ENCODE data around the gene CADM1.

CADM1 gene

DNA sequence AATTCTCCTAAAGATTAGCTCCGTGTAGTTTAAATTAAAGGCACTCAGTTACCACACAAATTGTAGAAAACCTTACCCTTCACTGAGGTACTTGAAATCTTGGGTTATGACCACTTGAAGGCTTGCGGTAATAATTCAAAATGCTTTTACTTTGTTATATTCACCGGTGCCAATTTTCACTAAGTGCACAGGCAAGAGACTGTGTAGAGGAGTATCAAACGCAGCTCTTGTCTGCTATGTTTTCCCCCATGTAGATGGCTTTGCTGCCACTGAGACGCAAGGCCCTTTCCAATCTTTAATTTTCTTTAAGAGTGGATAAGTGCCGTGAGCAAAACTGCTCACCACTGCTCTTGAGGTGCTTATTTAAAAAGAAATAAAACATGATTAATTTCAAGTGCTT, 155.8 kb downstream of the CADM1 start:
- Histone ChIP-seq H3K27ac (ENCODE audit: low read length) (no peak overlapping the region), H3K27me3 (replicated peaks; ENCODE audit: insufficient read depth, low read length) (no peaks in the 10 kb centered on the region), H3K4me3 (ENCODE audit: low read length) (no peak overlapping the region), H3K4me2 (ENCODE audit: low read depth, low read length) (no peak overlapping the region), H3F3A (ENCODE audit: insufficient read depth, low read length) (no peaks in the 10 kb centered on the region), H2AFZ (ENCODE audit: low read length) (no peak overlapping the region), H3K79me2 (ENCODE audit: low read length) (peaks cover 28% of the 10 kb centered on the region), H3K9me3 (replicated peaks; ENCODE audit: insufficient read depth, low read length) (no peaks in the 10 kb centered on the region), H3K9ac (ENCODE audit: low read length) (no peak overlapping the region), H4K20me1 (ENCODE audit: insufficient read depth, low read length) (no peaks in the 10 kb centered on the region), H3K36me3 (replicated peaks; ENCODE audit: insufficient read depth, low read length) (no peaks in the 10 kb centered on the region), H3K4me1 (ENCODE audit: low read length) (no peaks in the 10 kb centered on the region), H3K9me2 (replicated peaks; ENCODE audit: insufficient read depth, low read length) (no peaks in the 10 kb centered on the region)
- no peak for TF ChIP-seq EZH2phosphoT487 (IDR thresholded peaks at IDR 0.05; ENCODE audit: low read length)
- TF ChIP-seq EZH2 (optimal IDR thresholded peaks at IDR 0.05; ENCODE audit: low read depth, low read length): no peak
- TF ChIP-seq, protein P1, sequence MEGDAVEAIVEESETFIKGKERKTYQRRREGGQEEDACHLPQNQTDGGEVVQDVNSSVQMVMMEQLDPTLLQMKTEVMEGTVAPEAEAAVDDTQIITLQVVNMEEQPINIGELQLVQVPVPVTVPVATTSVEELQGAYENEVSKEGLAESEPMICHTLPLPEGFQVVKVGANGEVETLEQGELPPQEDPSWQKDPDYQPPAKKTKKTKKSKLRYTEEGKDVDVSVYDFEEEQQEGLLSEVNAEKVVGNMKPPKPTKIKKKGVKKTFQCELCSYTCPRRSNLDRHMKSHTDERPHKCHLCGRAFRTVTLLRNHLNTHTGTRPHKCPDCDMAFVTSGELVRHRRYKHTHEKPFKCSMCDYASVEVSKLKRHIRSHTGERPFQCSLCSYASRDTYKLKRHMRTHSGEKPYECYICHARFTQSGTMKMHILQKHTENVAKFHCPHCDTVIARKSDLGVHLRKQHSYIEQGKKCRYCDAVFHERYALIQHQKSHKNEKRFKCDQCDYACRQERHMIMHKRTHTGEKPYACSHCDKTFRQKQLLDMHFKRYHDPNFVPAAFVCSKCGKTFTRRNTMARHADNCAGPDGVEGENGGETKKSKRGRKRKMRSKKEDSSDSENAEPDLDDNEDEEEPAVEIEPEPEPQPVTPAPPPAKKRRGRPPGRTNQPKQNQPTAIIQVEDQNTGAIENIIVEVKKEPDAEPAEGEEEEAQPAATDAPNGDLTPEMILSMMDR (IDR thresholded peaks at IDR 0.05; ENCODE audit: low read length): no peak
- no peak for DNase-seq

DNA sequence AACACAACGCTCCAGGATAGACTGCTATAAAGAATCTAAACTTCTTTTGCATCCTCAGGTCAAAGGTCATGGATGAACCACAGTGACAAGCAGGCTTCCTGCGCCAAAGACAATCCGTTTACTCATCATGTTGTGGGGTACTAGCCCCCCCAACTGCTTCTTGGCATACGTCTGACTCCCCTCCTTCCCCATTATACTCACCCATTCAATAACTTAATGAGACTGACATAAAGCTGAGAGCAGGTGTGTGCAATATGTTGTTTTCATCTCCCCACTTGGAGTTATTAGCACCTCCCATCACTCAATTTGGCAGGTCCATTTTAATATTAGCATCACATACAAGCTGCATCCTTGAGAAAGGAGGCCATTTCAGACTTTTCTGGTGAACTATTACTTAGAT, 157.1 kb downstream of the CADM1 start:
- TF ChIP-seq, protein P1 (IDR thresholded peaks at IDR 0.05; ENCODE audit: low read length): no peak
- TF ChIP-seq EZH2 (optimal IDR thresholded peaks at IDR 0.05; ENCODE audit: low read depth, low read length) (no peak), EZH2phosphoT487 (IDR thresholded peaks at IDR 0.05; ENCODE audit: low read length) (no peak)
- Histone ChIP-seq H3K27me3 (replicated peaks; ENCODE audit: insufficient read depth, low read length) (no peaks in the 10 kb centered on the region), H3K4me1 (ENCODE audit: low read length) (peaks cover 12% of the 10 kb centered on the region), H2AFZ (ENCODE audit: low read length) (no peak overlapping the region), H3K4me3 (ENCODE audit: low read length) (no peak overlapping the region), H3K36me3 (replicated peaks; ENCODE audit: insufficient read depth, low read length) (no peaks in the 10 kb centered on the region), H3K9me2 (replicated peaks; ENCODE audit: insufficient read depth, low read length) (no peaks in the 10 kb centered on the region), H3K27ac (ENCODE audit: low read length) (no peak overlapping the region), H3K9ac (ENCODE audit: low read length) (no peak overlapping the region), H4K20me1 (ENCODE audit: insufficient read depth, low read length) (no peaks in the 10 kb centered on the region), H3K79me2 (ENCODE audit: low read length) (peaks cover 37% of the 10 kb centered on the region), H3K4me2 (ENCODE audit: low read depth, low read length) (no peak overlapping the region), H3F3A (ENCODE audit: insufficient read depth, low read length) (peaks cover 3% of the 10 kb centered on the region), H3K9me3 (replicated peaks; ENCODE audit: insufficient read depth, low read length) (no peaks in the 10 kb centered on the region)
- no peak for DNase-seq

- H2AFZ ChIP-seq (ENCODE audit: low read length): no peak overlapping the region
- H3K79me2 ChIP-seq (ENCODE audit: low read length): peaks cover 36% of the 10 kb centered on the region
- H3K27me3 ChIP-seq (replicated peaks; ENCODE audit: insufficient read depth, low read length): no peaks in the 10 kb centered on the region
- no peaks in the 10 kb centered on the region for H3K36me3 ChIP-seq (replicated peaks; ENCODE audit: insufficient read depth, low read length)
- DNase-seq: no peak
- TF ChIP-seq, protein P1 (IDR thresholded peaks at IDR 0.05; ENCODE audit: low read length): no peak
- no peak for TF ChIP-seq EZH2 (optimal IDR thresholded peaks at IDR 0.05; ENCODE audit: low read depth, low read length)
- no peak for TF ChIP-seq EZH2phosphoT487 (IDR thresholded peaks at IDR 0.05; ENCODE audit: low read length)
- no peak overlapping the region for H3K4me3 ChIP-seq (ENCODE audit: low read length)
- H4K20me1 ChIP-seq (ENCODE audit: insufficient read depth, low read length): no peaks in the 10 kb centered on the region
- H3K4me2 ChIP-seq (ENCODE audit: low read depth, low read length): no peak overlapping the region
- H3K9me3 ChIP-seq (replicated peaks; ENCODE audit: insufficient read depth, low read length): no peaks in the 10 kb centered on the region
- H3F3A ChIP-seq (ENCODE audit: insufficient read depth, low read length): peaks cover 11% of the 10 kb centered on the region
- no peak overlapping the region for H3K9ac ChIP-seq (ENCODE audit: low read length)
- H3K4me1 ChIP-seq (ENCODE audit: low read length): peaks cover 25% of the 10 kb centered on the region
- H3K27ac ChIP-seq (ENCODE audit: low read length): no peak overlapping the region
- H3K9me2 ChIP-seq (replicated peaks; ENCODE audit: insufficient read depth, low read length): no peaks in the 10 kb centered on the region
Observed at GRCh38 chr11:115345840-115346239, 158.4 kb downstream of the CADM1 start.
